HepG2 (cell line): ENCODE data around the gene MSANTD1. TPM values are rescaled to one million over a fixed set of nuclear protein-coding genes. Genes with fewer than 3 reads are reported as not detected.
A peak's percentile ranks its signal among the peaks of the same experiment; 100 is the strongest.

Experiments
- AHDC1 ChIP-seq: sonication (generic); formaldehyde crosslinking; IDR thresholded peaks from 2 replicates; pipeline ENCODE4 v1.5.1; 2020; ENCODE audit warnings: mild to moderate bottlenecking, missing genetic modification reagents, borderline replicate concordance
- BATF2 ChIP-seq: sonication (generic); formaldehyde crosslinking; IDR thresholded peaks from 2 replicates; pipeline ENCODE4 v1.8.0; 2022; ENCODE audit warnings: mild to moderate bottlenecking, missing genetic modification reagents, moderate library complexity
- FOXO4 ChIP-seq: sonication (generic); formaldehyde crosslinking; conservative IDR thresholded peaks from 2 replicates; pipeline ENCODE4 v1.8.1; 2023; ENCODE audit warnings: missing genetic modification reagents
- KMT2B ChIP-seq: IDR thresholded peaks from 2 replicates; pipeline ENCODE4 v1.6.1; 2016; ENCODE audit warnings: missing genetic modification reagents, missing compliant biosample characterization
- LBX2 ChIP-seq: sonication (generic); formaldehyde crosslinking; IDR thresholded peaks from 2 replicates; pipeline ENCODE4 v1.5.0; 2020; ENCODE audit warnings: missing genetic modification reagents, mild to moderate bottlenecking, borderline replicate concordance
- NFE2L1 ChIP-seq: sonication (generic); formaldehyde crosslinking; IDR thresholded peaks from 2 replicates; pipeline ENCODE4 v1.4.0; 2020; ENCODE audit warnings: missing genetic modification reagents, mild to moderate bottlenecking, borderline replicate concordance
- ZBTB46 ChIP-seq: sonication (generic); formaldehyde crosslinking; IDR thresholded peaks from 2 replicates; pipeline ENCODE4 v1.4.0; 2020; ENCODE audit warnings: mild to moderate bottlenecking, missing genetic modification reagents, borderline replicate concordance
- ZEB1 ChIP-seq: IDR thresholded peaks from 2 replicates; pipeline ENCODE4 v1.6.1; 2012; ENCODE audit warnings: mild to moderate bottlenecking, low read depth, inconsistent platforms; ENCODE audit not compliant: insufficient replicate concordance
- ZNF367 ChIP-seq: sonication (generic); formaldehyde crosslinking; IDR thresholded peaks from 2 replicates; pipeline ENCODE4 v1.4.0; 2020; ENCODE audit warnings: missing genetic modification reagents, borderline replicate concordance
- ZNF687 ChIP-seq: sonication (generic); formaldehyde crosslinking; IDR thresholded peaks from 2 replicates; pipeline ENCODE4 v1.5.1; 2020; ENCODE audit warnings: mild to moderate bottlenecking, missing genetic modification reagents, moderate library complexity
- ZNF703 ChIP-seq: sonication (generic); formaldehyde crosslinking; IDR thresholded peaks from 2 replicates; pipeline ENCODE4 v1.5.1; 2020; ENCODE audit warnings: missing genetic modification reagents, mild to moderate bottlenecking, moderate library complexity, borderline replicate concordance
- ZNF768 ChIP-seq: sonication (generic); formaldehyde crosslinking; IDR thresholded peaks from 2 replicates; pipeline ENCODE4 v1.4.0; 2020; ENCODE audit warnings: missing genetic modification reagents
- polyA plus RNA-seq, 8 experiments: library from polyadenylated mRNA; depleted of rRNA in 3 of 8; stranded (reverse) in 7 of 8; unstranded in 1 of 8; fragments of >200 nt; fragmentation: Illumina TruSeq in 4 of 8; extraction: Trizol in 4 of 8; gene quantifications; 2 replicates each; pipeline versions ENCODE4 v1.2.1 to v1.2.3, GENCODE V29; 2011 to 2016; ENCODE audit warnings: low read depth in 4 of 8, missing spikeins in 1 of 8, mixed read lengths in 1 of 8; ENCODE audit not compliant: insufficient read depth in 1 of 8
- total RNA-seq, 5 experiments: library from RNA; depleted of rRNA; stranded (reverse); fragments of >200 nt; fragmentation: Illumina TruSeq; extraction: Trizol; gene quantifications; 2 replicates each; pipeline ENCODE4 v1.2.3, GENCODE V29; 2016; ENCODE audit warnings: low read depth in 1 of 5

MSANTD1 gene
- total and polyA plus RNA-seq, 2 of the 13 experiments (the other 11 are each of a cell fraction or from before 2014, with no cell fraction given) = 0.22 to 0.40 TPM

GRCh38 chr4:3293401-3294391 lies 44.7 kb downstream of the MSANTD1 start (continued):
- TF ChIP-seq ZNF687 (CRISPR knock-in tag) (peak; percentile 65), NFE2L1 (no peak), ZNF703 (CRISPR knock-in tag) (no peak), BATF2 (CRISPR knock-in tag) (no peak), ZEB1 (no peak), ZNF768 (CRISPR knock-in tag) (peak; percentile 11; the same call in 1 of the 2 replicates), ZNF367 (no peak), FOXO4 (CRISPR knock-in tag) (0 out of 2 replicates have a peak, but pooled peaks have one; percentile 23), LBX2 (peak; percentile 31; the same call in 1 of the 2 replicates), KMT2B (CRISPR knock-in tag) (no peak), AHDC1 (CRISPR knock-in tag) (no peak), ZBTB46 (no peak)
